Neutrophil (primary cell): ENCODE results near the gene PPP4R3B.

Experiments used
- H3K27ac ChIP-seq: fragments of 200-600 bp; sonication (generic); 2 replicates; pipeline ENCODE4 v1.5.1; 2016; ENCODE audit warnings: mild to moderate bottlenecking, moderate library complexity
- H3K27me3 ChIP-seq: fragments of 200-600 bp; sonication (generic); 2 replicates; pipeline ENCODE4 v1.6.0; 2016; ENCODE audit warnings: mild to moderate bottlenecking
- H3K36me3 ChIP-seq: fragments of 200-600 bp; sonication (generic); 2 replicates; pipeline ENCODE4 v1.5.1; 2017
- H3K4me1 ChIP-seq, 2 experiments: fragments of 200-600 bp in 1 of 2; sonication (generic) in 1 of 2; 1 replicate in 1 of 2; 2 replicates in 1 of 2; pipeline versions ENCODE4 v1.5.1 to v1.6.1; 2013 to 2016; ENCODE audit warnings: low read depth in 1 of 2, low read length in 1 of 2, mild to moderate bottlenecking in 1 of 2, moderate library complexity in 1 of 2; ENCODE audit not compliant: control insufficient read depth in 1 of 2, insufficient read depth in 1 of 2
- H3K4me3 ChIP-seq, 2 experiments: fragments of 200-600 bp in 1 of 2; sonication (generic) in 1 of 2; 1 replicate in 1 of 2; 2 replicates in 1 of 2; pipeline ENCODE4 v1.5.1; 2013 to 2016; ENCODE audit warnings: low read depth in 1 of 2, low read length in 1 of 2, mild to moderate bottlenecking in 1 of 2, moderate library complexity in 1 of 2
- H3K9me3 ChIP-seq: fragments of 200-600 bp; sonication (generic); 2 replicates; pipeline ENCODE4 v1.5.1; 2016
- CTCF ChIP-seq: fragments of 200-600 bp; sonication (generic); IDR thresholded peaks from 2 replicates; pipeline ENCODE4 v1.5.1; 2016; ENCODE audit warnings: antibody characterized with exemption

The PPP4R3B gene

GRCh38 chr2:55567298-55567697, 50.1 kb downstream of the PPP4R3B start:
- Histone ChIP-seq H3K36me3 (peaks cover 87% of the 10 kb centered on the region), H3K4me3 (no peak overlapping the region), H3K27me3 (no peaks in the 10 kb centered on the region), H3K4me1 (no peaks in the 10 kb centered on the region), H3K27ac (no peak overlapping the region), H3K9me3 (no peaks in the 10 kb centered on the region)
- no peak for TF ChIP-seq CTCF

- Histone ChIP-seq H3K36me3 (peaks cover 91% of the 10 kb centered on the region), H3K27me3 (no peaks in the 10 kb centered on the region), H3K4me3 (no peak overlapping the region), H3K9me3 (no peaks in the 10 kb centered on the region), H3K4me1 (no peaks in the 10 kb centered on the region), H3K27ac (no peak overlapping the region)
- TF ChIP-seq CTCF, result no peak
These were observed 51.8 kb downstream of the PPP4R3B start for GRCh38 chr2:55565613-55566012.

GRCh38 chr2:55560855-55561254, 56.6 kb downstream of the PPP4R3B start:
- Histone ChIP-seq H3K27ac (no peak overlapping the region), H3K9me3 (no peaks in the 10 kb centered on the region), H3K4me1 (no peaks in the 10 kb centered on the region), H3K27me3 (no peaks in the 10 kb centered on the region), H3K36me3 (peaks cover 93% of the 10 kb centered on the region), H3K4me3 (no peak overlapping the region)
- no peak for TF ChIP-seq CTCF

- Histone ChIP-seq H3K4me3 (no peak overlapping the region), H3K36me3 (peaks cover 84% of the 10 kb centered on the region), H3K27me3 (no peaks in the 10 kb centered on the region), H3K27ac (no peak overlapping the region), H3K9me3 (no peaks in the 10 kb centered on the region), H3K4me1 (no peaks in the 10 kb centered on the region)
- no peak for TF ChIP-seq CTCF
These were observed 60.6 kb downstream of the PPP4R3B start for GRCh38 chr2:55556809-55557208.

- no peak overlapping the region for H3K4me3 ChIP-seq
- H3K27me3 ChIP-seq, result no peaks in the 10 kb centered on the region
- no peak overlapping the region for H3K27ac ChIP-seq
- no peaks in the 10 kb centered on the region for H3K4me1 ChIP-seq
- H3K36me3 ChIP-seq, result peaks cover 77% of the 10 kb centered on the region
- TF ChIP-seq CTCF, result no peak
- H3K9me3 ChIP-seq, result no peaks in the 10 kb centered on the region
These were observed 61.4 kb downstream of the PPP4R3B start for GRCh38 chr2:55555977-55556376.

GRCh38 chr2:55553321-55553720, 64.1 kb downstream of the PPP4R3B start:
- Histone ChIP-seq H3K36me3 (peaks cover 72% of the 10 kb centered on the region), H3K27me3 (no peaks in the 10 kb centered on the region), H3K27ac (no peak overlapping the region), H3K4me1 (no peaks in the 10 kb centered on the region), H3K9me3 (no peaks in the 10 kb centered on the region), H3K4me3 (no peak overlapping the region)
- no peak for TF ChIP-seq CTCF
